C4-2B (cell line): ENCODE measurements around the gene GPC5.

ENCODE experiments used
- H3K27ac ChIP-seq: fragments of 450-650 bp; 2 replicates; pipeline ENCODE4 v1.5.1; 2017
- ZFX ChIP-seq: fragments of 450-650 bp; IDR thresholded peaks from 2 replicates; pipeline ENCODE4 v1.6.1; 2017
- TF ChIP-seq, protein P1 (sequence below): fragments of 450-650 bp; conservative IDR thresholded peaks from 2 replicates; pipeline ENCODE4 v1.5.1; 2017; ENCODE audit warnings: mild to moderate bottlenecking

The GPC5 gene

GRCh38 chr13:92297971-92298942 lies 899.8 kb downstream of the GPC5 start:
- TF ChIP-seq, protein P1, sequence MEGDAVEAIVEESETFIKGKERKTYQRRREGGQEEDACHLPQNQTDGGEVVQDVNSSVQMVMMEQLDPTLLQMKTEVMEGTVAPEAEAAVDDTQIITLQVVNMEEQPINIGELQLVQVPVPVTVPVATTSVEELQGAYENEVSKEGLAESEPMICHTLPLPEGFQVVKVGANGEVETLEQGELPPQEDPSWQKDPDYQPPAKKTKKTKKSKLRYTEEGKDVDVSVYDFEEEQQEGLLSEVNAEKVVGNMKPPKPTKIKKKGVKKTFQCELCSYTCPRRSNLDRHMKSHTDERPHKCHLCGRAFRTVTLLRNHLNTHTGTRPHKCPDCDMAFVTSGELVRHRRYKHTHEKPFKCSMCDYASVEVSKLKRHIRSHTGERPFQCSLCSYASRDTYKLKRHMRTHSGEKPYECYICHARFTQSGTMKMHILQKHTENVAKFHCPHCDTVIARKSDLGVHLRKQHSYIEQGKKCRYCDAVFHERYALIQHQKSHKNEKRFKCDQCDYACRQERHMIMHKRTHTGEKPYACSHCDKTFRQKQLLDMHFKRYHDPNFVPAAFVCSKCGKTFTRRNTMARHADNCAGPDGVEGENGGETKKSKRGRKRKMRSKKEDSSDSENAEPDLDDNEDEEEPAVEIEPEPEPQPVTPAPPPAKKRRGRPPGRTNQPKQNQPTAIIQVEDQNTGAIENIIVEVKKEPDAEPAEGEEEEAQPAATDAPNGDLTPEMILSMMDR: no peak
- no peak for TF ChIP-seq ZFX
- no peak overlapping the region for H3K27ac ChIP-seq

- TF ChIP-seq ZFX: no peak
- TF ChIP-seq, protein P1: no peak
- no peak overlapping the region for H3K27ac ChIP-seq
These were observed 902.2 kb downstream of the GPC5 start for GRCh38 chr13:92300651-92301050.

DNA sequence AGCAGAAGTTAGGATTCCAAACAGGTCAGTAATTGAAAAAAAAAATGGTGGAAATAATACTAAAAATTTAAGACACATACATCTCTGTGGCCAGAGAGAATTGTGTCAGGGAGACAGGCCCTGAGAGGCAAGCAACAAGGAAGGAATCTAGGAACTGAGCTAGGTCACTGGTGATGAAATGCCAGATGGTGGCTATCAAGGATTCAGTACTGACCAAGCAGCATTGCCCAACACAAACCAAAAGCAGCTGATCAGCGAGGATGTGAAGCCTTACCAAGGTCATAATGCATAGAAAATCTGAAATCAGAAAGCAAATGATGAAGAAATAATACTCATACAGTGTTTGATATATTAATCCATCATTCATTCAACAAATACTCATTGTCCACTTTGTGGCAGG lies 905.0 kb downstream of the GPC5 start:
- TF ChIP-seq, protein P1: no peak
- no peak for TF ChIP-seq ZFX
- no peak overlapping the region for H3K27ac ChIP-seq

- no peak for TF ChIP-seq ZFX
- TF ChIP-seq, protein P1: no peak
- no peak overlapping the region for H3K27ac ChIP-seq
These were observed 909.3 kb downstream of the GPC5 start for GRCh38 chr13:92307752-92308151.

- no peak overlapping the region for H3K27ac ChIP-seq
- TF ChIP-seq, protein P1: no peak
- no peak for TF ChIP-seq ZFX
These were observed 914.4 kb downstream of the GPC5 start for GRCh38 chr13:92312823-92313222.

DNA sequence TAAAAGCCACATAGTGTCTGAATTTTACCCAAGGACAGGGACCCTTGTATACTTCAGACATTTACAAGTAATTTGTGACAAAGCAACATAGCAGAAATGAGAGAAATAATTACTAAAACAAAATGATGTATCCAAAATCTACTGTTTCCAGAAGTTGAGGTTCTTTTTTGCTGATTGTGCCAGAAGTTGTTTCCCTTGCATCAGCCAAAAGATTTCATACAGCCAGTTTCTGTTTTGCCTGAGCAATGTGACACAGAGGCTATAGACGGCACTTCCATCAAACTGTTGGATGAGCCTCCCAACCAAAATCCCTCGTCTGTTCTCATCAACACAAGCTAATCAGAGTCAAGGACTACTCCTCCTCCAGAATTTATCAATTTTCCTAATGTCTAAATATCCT lies 915.0 kb downstream of the GPC5 start:
- H3K27ac ChIP-seq: no peak overlapping the region
- no peak for TF ChIP-seq ZFX
- TF ChIP-seq, protein P1: no peak

DNA sequence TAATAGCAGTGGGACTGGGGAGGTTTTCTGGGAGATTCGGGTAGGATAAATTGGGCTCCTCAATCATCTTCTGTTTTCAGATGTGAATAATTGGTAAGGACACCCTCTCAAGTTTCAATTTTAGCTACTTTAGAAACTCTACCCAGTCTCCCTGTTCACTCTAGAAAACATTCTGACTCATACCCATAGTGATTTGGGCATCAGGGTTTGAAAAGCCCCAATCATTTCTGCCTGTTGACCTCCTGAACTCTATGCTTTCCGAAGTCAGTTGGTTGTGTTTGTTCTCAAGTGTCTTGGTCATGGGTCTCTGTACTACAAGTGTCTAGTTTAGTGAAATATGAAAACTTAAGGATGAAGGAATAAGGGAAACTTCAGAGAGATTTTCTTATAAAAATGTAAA lies 916.8 kb downstream of the GPC5 start:
- no peak overlapping the region for H3K27ac ChIP-seq
- TF ChIP-seq ZFX: no peak
- TF ChIP-seq, protein P1: no peak
